ENCODE results near the gene TINCR. TPM values are rescaled to one million over a fixed set of nuclear protein-coding genes. Genes with fewer than 3 reads are reported as not detected.
"Not testable (repeated sequence)": the region's sequence is repeated elsewhere in the genome, so short reads cannot be mapped to it uniquely, and the experiment has no call there.

TINCR gene
- total RNA-seq: under 1 TPM; 0.26 to 0.68 TPM

- ATAC-seq: no peak
- H3K27ac Mint-ChIP-seq: no peak within 1 kb of the TSS
- no peaks in the 10 kb centered on the region for H3K9me3 Mint-ChIP-seq (ENCODE audit: insufficient read depth)
- peaks cover 7% of the 10 kb centered on the region for H3K27me3 Mint-ChIP-seq (ENCODE audit: low read depth)
- ChIA-PET CTCF (no interaction called here), POLR2A (no interaction called here)
- DNase-seq: no peak
- no peaks in the 10 kb centered on the region for H3K36me3 Mint-ChIP-seq (ENCODE audit: low read depth)
- no peaks in the 10 kb centered on the region for H3K4me1 Mint-ChIP-seq (ENCODE audit: low read depth)
- no peak within 1 kb of the TSS for H3K4me3 Mint-ChIP-seq
Measured at GRCh38 chr19:5567360-5567969, at the start of gene TINCR. TSS of gene TINCR (minus strand) at chr19:5567953.

GRCh38 chr19:5617080-5617479, 49.3 kb upstream of the TINCR start:
- H3K36me3 Mint-ChIP-seq (ENCODE audit: low read depth): peaks cover 78% of the 10 kb centered on the region
- ChIA-PET CTCF (interaction anchor here (0.6 kb wide), 1 partner anchor 118 kb away, joined by 3 read pairs; no protein-coding TSS in a partner anchor), POLR2A (no interaction called here)
- no peak for ATAC-seq
- H3K4me1 Mint-ChIP-seq (ENCODE audit: low read depth): peaks cover 39% of the 10 kb centered on the region
- no peak overlapping the region for H3K27ac Mint-ChIP-seq
- no peaks in the 10 kb centered on the region for H3K9me3 Mint-ChIP-seq (ENCODE audit: insufficient read depth)
- no peak overlapping the region for H3K4me3 Mint-ChIP-seq
- no peaks in the 10 kb centered on the region for H3K27me3 Mint-ChIP-seq (ENCODE audit: low read depth)
- DNase-seq: no peak

GRCh38 chr19:5615756-5616327, 48.1 kb upstream of the TINCR start:
- Mint-ChIP-seq H3K4me1 (ENCODE audit: low read depth) (peaks cover 32% of the 10 kb centered on the region), H3K4me3 (no peak overlapping the region), H3K27ac (no peak overlapping the region), H3K9me3 (ENCODE audit: insufficient read depth) (no peaks in the 10 kb centered on the region), H3K36me3 (ENCODE audit: low read depth) (peaks cover 75% of the 10 kb centered on the region), H3K27me3 (ENCODE audit: low read depth) (no peaks in the 10 kb centered on the region)
- ChIA-PET POLR2A (no interaction called here), CTCF (interaction anchor here (0.6 kb wide), 1 partner anchor 81 kb away, joined by 3 read pairs; no protein-coding TSS in a partner anchor)
- DNase-seq (no peak), ATAC-seq (no peak)

- H3K36me3 Mint-ChIP-seq (ENCODE audit: low read depth): peaks cover 74% of the 10 kb centered on the region
- peaks cover 10% of the 10 kb centered on the region for H3K4me1 Mint-ChIP-seq (ENCODE audit: low read depth)
- DNase-seq: no peak
- no peaks in the 10 kb centered on the region for H3K27me3 Mint-ChIP-seq (ENCODE audit: low read depth)
- no peak overlapping the region for H3K27ac Mint-ChIP-seq
- POLR2A ChIA-PET: interaction anchor here (0.5 to 1.9 kb wide), 2 partner anchors 9 to 12 kb away, joined by 3 to 7 read pairs; partner anchors contain the start of genes SAFB and SAFB2
- no peak overlapping the region for H3K4me3 Mint-ChIP-seq
- H3K9me3 Mint-ChIP-seq (ENCODE audit: insufficient read depth): no peaks in the 10 kb centered on the region
- no peak for ATAC-seq
- CTCF ChIA-PET: no interaction called here
Measured at GRCh38 chr19:5612891-5613865, 45.4 kb upstream of the TINCR start.

- ATAC-seq: no peak
- no peaks in the 10 kb centered on the region for H3K9me3 Mint-ChIP-seq (ENCODE audit: insufficient read depth)
- no peak overlapping the region for H3K27ac Mint-ChIP-seq
- no peaks in the 10 kb centered on the region for H3K4me1 Mint-ChIP-seq (ENCODE audit: low read depth)
- H3K4me3 Mint-ChIP-seq: no peak overlapping the region
- CTCF ChIA-PET: no interaction called here
- no peak for DNase-seq
- POLR2A ChIA-PET: no interaction called here
- peaks cover 78% of the 10 kb centered on the region for H3K36me3 Mint-ChIP-seq (ENCODE audit: low read depth)
- no peaks in the 10 kb centered on the region for H3K27me3 Mint-ChIP-seq (ENCODE audit: low read depth)
Measured at GRCh38 chr19:5609881-5610448, 42.2 kb upstream of the TINCR start.

- H3K4me1 Mint-ChIP-seq (ENCODE audit: low read depth); DNase-seq; H3K9me3 Mint-ChIP-seq (ENCODE audit: insufficient read depth); POLR2A ChIA-PET; H3K27me3 Mint-ChIP-seq (ENCODE audit: low read depth); CTCF ChIA-PET; H3K27ac Mint-ChIP-seq; H3K4me3 Mint-ChIP-seq; ATAC-seq: not testable (repeated sequence)
- peaks cover 77% of the 10 kb centered on the region for H3K36me3 Mint-ChIP-seq (ENCODE audit: low read depth)
Measured at GRCh38 chr19:5608766-5609165, 41.0 kb upstream of the TINCR start.

- no peak overlapping the region for H3K27ac Mint-ChIP-seq
- peaks cover 77% of the 10 kb centered on the region for H3K36me3 Mint-ChIP-seq (ENCODE audit: low read depth)
- H3K4me3 Mint-ChIP-seq: no peak overlapping the region
- ATAC-seq: no peak
- CTCF ChIA-PET: interaction anchor here (1.0 kb wide), 1 partner anchor 11 kb away, joined by 3 read pairs; no protein-coding TSS in a partner anchor
- H3K4me1 Mint-ChIP-seq (ENCODE audit: low read depth): no peaks in the 10 kb centered on the region
- no peaks in the 10 kb centered on the region for H3K27me3 Mint-ChIP-seq (ENCODE audit: low read depth)
- no peak for DNase-seq
- POLR2A ChIA-PET: no interaction called here
- no peaks in the 10 kb centered on the region for H3K9me3 Mint-ChIP-seq (ENCODE audit: insufficient read depth)
Measured at GRCh38 chr19:5608291-5608690, 40.5 kb upstream of the TINCR start.

- ChIA-PET POLR2A (no interaction called here), CTCF (interaction anchor here (1.0 kb wide), 1 partner anchor 12 kb away, joined by 3 read pairs; no protein-coding TSS in a partner anchor)
- no peak overlapping the region for H3K27ac Mint-ChIP-seq
- no peak overlapping the region for H3K4me3 Mint-ChIP-seq
- H3K36me3 Mint-ChIP-seq (ENCODE audit: low read depth): peaks cover 72% of the 10 kb centered on the region
- no peaks in the 10 kb centered on the region for H3K27me3 Mint-ChIP-seq (ENCODE audit: low read depth)
- ATAC-seq (no peak), DNase-seq (no peak)
- no peaks in the 10 kb centered on the region for H3K9me3 Mint-ChIP-seq (ENCODE audit: insufficient read depth)
- no peaks in the 10 kb centered on the region for H3K4me1 Mint-ChIP-seq (ENCODE audit: low read depth)
Measured at GRCh38 chr19:5607318-5608275, 39.8 kb upstream of the TINCR start.

- DNase-seq (no peak), ATAC-seq (no peak)
- CTCF ChIA-PET: no interaction called here
- POLR2A ChIA-PET: no interaction called here
- H3K4me3 Mint-ChIP-seq: no peak overlapping the region
- H3K9me3 Mint-ChIP-seq (ENCODE audit: insufficient read depth): no peaks in the 10 kb centered on the region
- no peaks in the 10 kb centered on the region for H3K4me1 Mint-ChIP-seq (ENCODE audit: low read depth)
- no peak overlapping the region for H3K27ac Mint-ChIP-seq
- H3K36me3 Mint-ChIP-seq (ENCODE audit: low read depth): peaks cover 74% of the 10 kb centered on the region
- H3K27me3 Mint-ChIP-seq (ENCODE audit: low read depth): no peaks in the 10 kb centered on the region
Measured at GRCh38 chr19:5605362-5605761, 37.6 kb upstream of the TINCR start.

- POLR2A ChIA-PET: no interaction called here
- no peak for ATAC-seq
- H3K27me3 Mint-ChIP-seq (ENCODE audit: low read depth): no peaks in the 10 kb centered on the region
- H3K4me1 Mint-ChIP-seq (ENCODE audit: low read depth): no peaks in the 10 kb centered on the region
- no peaks in the 10 kb centered on the region for H3K9me3 Mint-ChIP-seq (ENCODE audit: insufficient read depth)
- CTCF ChIA-PET: interaction anchor here (1.2 kb wide), 1 partner anchor 15 kb away, joined by 3 read pairs; no protein-coding TSS in a partner anchor
- H3K27ac Mint-ChIP-seq: no peak overlapping the region
- H3K36me3 Mint-ChIP-seq (ENCODE audit: low read depth): peaks cover 79% of the 10 kb centered on the region
- no peak for DNase-seq
- H3K4me3 Mint-ChIP-seq: no peak overlapping the region
Measured at GRCh38 chr19:5603626-5604025, 35.9 kb upstream of the TINCR start.

GRCh38 chr19:5600797-5601196, 33.0 kb upstream of the TINCR start:
- ATAC-seq (no peak), DNase-seq (no peak)
- H3K36me3 Mint-ChIP-seq (ENCODE audit: low read depth): peaks cover 73% of the 10 kb centered on the region
- H3K4me3 Mint-ChIP-seq: no peak overlapping the region
- ChIA-PET CTCF (no interaction called here), POLR2A (no interaction called here)
- H3K27me3 Mint-ChIP-seq (ENCODE audit: low read depth): no peaks in the 10 kb centered on the region
- no peak overlapping the region for H3K27ac Mint-ChIP-seq
- no peaks in the 10 kb centered on the region for H3K9me3 Mint-ChIP-seq (ENCODE audit: insufficient read depth)
- H3K4me1 Mint-ChIP-seq (ENCODE audit: low read depth): no peaks in the 10 kb centered on the region

All from activated CD8-positive, alpha-beta T cell treated with anti-CD3 and anti-CD28 coated beads, Interleukin-2, amount 10 ng/mL, durations not matched to agents 7 days and 5 days (primary cell).